Right cardiac atrium (tissue), 5 donors: ENCODE data around the gene RBM5. TPM values are rescaled to one million over a fixed set of nuclear protein-coding genes. Genes with fewer than 3 reads are reported as not detected.
A peak's percentile ranks its signal among the peaks of the same experiment; 100 is the strongest.

Source experiments
- ATAC-seq, 2 donors: fragments of 200-7000 bp; cut with Tn5 transposase; one replicate each; pipeline versions ENCODE4 v1.8.0 to v1.9.1; 2020; ENCODE audit warnings: moderate library complexity in 2 of 2, mild to moderate bottlenecking in 1 of 2
- DNase-seq, 3 donors: peaks; one replicate each; pipeline ENCODE4 v3.0.0-alpha.2; 2020
- H3K27ac ChIP-seq: one replicate; pipeline ENCODE4 v1.5.1; 2013; ENCODE audit warnings: mild to moderate bottlenecking, low read length, control low read depth, moderate library complexity
- H3K27me3 ChIP-seq: one replicate; pipeline ENCODE4 v1.6.1; 2013; ENCODE audit not compliant: control insufficient read depth, insufficient read depth
- H3K4me1 ChIP-seq: one replicate; pipeline ENCODE4 v1.6.1; 2013; ENCODE audit warnings: low read length; ENCODE audit not compliant: control insufficient read depth, insufficient read depth
- H3K4me3 ChIP-seq: one replicate; pipeline ENCODE4 v1.5.1; 2013; ENCODE audit warnings: low read length, control low read depth
- H3K9me3 ChIP-seq: one replicate; pipeline ENCODE4 v1.6.1; 2013; ENCODE audit warnings: low read length; ENCODE audit not compliant: control insufficient read depth
- WGBS: extraction: QIAGEN DNeasy Blood & Tissue Kit; methylation state at CpG from one replicate; pipeline ENCODE4 v1.1.7; 2013; 5-methylcytosine and 5-hydroxymethylcytosine counted together
- intact Hi-C, 4 donors: fragments of 100-400 bp; cut with DNase I; formaldehyde crosslinking; loops; one replicate each; pipeline versions ENCODE4 v1.11.0 to v1.14.0; 2022 to 2023
- polyA plus RNA-seq: library from polyadenylated mRNA; stranded (reverse); fragments of 200-250 nt; gene quantifications from one replicate; pipeline ENCODE4 v1.2.3, GENCODE V29; 2013
- total RNA-seq, 4 donors: library from RNA; stranded (reverse); fragmentation: NEBNext Ultra II Directional; extraction: Animal tissue kit (Norgen Biotek cat#: 25700); gene quantifications; one replicate each; pipeline ENCODE4 v1.2.1, GENCODE V29; 2021
- donor health status: healthy with polysubstance abuse.
- donor health status: DM: no; HTN: yes; CAD: no.
- donor health status: DM: no; HTN: no; CAD: no.
- donor health status: DM: no; HTN: yes; CAD: no; lungs with severe emphysema.
- donor health status: DM: yes; HTN: yes; CAD: no.

RBM5 gene
- total and polyA plus RNA-seq, 5 donors = 54.9 to 83.8 (median 73.7) TPM

DNA sequence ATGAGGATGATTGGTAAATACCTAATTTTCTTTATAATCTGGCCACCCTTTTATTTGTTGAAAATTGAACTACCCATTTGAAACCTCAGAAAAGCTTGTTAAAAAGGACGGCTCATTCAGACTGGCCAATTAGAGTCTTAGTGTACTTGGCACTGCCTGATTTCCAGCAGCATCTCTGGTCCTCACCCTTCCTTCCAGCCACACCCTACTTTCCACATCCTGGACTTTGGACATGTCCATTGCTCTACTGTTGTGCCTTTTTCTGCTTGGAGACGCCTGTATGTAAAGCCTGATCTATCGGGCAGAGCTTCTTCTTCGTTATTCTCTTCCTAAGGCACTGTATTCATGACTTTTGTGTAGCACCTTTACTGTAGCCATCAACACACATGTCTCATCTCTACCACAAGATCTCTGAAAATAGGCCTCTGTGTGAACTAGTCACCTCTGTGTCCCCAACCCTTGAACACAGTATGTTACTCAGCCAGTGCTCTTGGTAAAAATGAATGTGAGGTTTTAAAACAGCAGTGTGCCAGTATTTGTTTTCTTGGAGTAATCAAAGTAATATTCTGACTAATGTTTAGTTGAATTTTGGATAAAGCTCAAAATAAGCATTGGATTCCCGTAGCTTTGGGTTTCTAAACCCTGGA lies 6.8 kb downstream of the RBM5 start:
- no peaks in the 10 kb centered on the region for H3K27me3 ChIP-seq
- H3K27ac ChIP-seq = no peak overlapping the region
- DNase-seq (no peak), ATAC-seq (peak in 1 of 2 donors; percentile 72)
- intact Hi-C loops = no loop called here
- no peaks in the 10 kb centered on the region for H3K9me3 ChIP-seq
- H3K4me1 ChIP-seq = peaks cover 6% of the 10 kb centered on the region
- H3K4me3 ChIP-seq = no peak overlapping the region
- WGBS = 86% methylated on average over 5 of the region's 5 CpGs

DNA sequence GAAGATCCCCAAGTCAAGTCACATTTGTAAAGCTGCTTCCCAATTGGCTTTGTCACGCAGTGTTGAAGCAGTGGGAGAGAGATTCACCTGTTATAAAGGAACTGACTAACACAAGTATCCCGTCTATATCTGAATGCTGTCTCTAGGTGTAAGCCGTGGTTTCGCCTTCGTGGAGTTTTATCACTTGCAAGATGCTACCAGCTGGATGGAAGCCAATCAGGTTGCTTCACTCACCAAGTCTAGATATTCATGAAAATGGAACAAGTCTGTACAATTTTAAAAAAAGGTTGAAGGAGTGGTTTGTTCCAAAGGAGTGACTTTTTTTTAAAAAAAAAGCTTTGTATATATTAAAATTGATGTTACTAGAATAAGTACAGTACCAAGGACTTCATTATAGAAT lies 11.7 kb downstream of the RBM5 start:
- intact Hi-C loops = no loop called here
- Histone ChIP-seq H3K27me3 (no peaks in the 10 kb centered on the region), H3K4me1 (peaks cover 2% of the 10 kb centered on the region), H3K27ac (no peak overlapping the region), H3K4me3 (no peak overlapping the region), H3K9me3 (no peaks in the 10 kb centered on the region)
- 72% methylated on average over 5 of the region's 5 CpGs for WGBS
- ATAC-seq = no peak
- DNase-seq = no peak

DNA sequence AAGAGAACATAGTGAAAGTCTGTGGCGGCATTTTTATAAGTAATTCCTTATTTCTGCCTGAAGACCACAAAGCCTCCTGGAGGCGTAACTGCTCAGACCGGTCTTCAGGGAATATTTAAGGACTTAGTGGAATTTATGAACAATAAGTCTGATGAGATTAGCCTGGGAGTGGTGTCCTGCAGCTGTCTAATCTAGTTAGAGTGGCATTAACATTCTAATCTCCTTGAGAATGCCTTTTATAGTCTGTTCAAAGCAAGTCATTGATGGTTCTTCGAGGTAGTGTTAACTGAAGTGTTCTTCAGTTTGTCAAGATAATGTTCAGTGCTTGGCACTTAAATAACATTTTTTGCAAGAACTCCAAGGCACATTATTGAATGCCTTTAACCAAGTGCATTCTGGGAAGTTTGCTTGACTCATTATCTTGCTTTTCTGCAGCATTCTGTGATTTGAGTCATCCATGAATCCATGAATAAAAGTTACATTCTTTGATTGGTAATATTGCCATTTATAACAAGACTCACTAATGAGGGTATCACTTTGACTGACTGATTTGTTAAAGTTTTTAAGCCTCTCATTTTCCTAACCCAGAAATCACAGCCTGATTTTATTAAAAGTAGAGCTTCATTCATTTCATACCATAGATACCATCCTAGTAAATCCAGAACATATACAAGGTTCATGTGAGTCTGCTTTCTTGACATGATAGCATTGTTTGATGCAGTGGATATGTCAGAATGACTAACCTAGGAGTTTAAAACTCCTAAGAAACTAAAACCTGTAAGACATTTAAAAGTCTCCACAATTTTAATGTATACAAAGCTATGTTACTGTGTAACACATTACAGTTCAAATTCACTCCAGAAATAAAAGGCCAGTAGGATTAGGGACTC lies 12.5 kb downstream of the RBM5 start:
- H3K4me3 ChIP-seq = no peak overlapping the region
- intact Hi-C loops = no loop called here
- H3K27me3 ChIP-seq = no peaks in the 10 kb centered on the region
- ATAC-seq = peak; percentile 59 to 72
- 49% methylated on average over 4 of the region's 4 CpGs for WGBS
- no peak overlapping the region for H3K27ac ChIP-seq
- no peaks in the 10 kb centered on the region for H3K9me3 ChIP-seq
- H3K4me1 ChIP-seq = peaks cover 2% of the 10 kb centered on the region
- DNase-seq = no peak

DNA sequence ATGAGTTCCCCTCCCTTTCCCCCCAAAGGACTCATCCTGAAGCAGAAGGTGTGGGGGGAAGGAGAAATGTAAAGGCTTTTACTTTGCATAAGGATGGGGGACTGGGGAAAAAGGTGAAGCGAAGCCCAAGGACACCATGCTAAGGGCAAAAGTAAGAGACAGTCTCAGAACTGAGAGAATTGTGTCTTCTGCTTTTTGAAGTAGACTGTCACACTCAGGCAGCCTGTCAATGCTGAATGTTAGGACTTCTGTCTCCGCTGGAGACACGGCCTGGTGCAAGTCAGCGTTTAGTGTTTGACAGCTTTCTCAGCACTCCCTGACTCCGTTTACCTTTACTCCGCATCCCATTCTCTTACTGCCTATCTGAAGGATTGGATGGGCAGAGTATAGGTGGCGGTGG lies 13.8 kb downstream of the RBM5 start:
- no peak overlapping the region for H3K4me3 ChIP-seq
- intact Hi-C loops = no loop called here
- 92% methylated on average over 7 of the region's 7 CpGs for WGBS
- peaks cover 2% of the 10 kb centered on the region for H3K4me1 ChIP-seq
- H3K9me3 ChIP-seq = no peaks in the 10 kb centered on the region
- H3K27ac ChIP-seq = no peak overlapping the region
- H3K27me3 ChIP-seq = no peaks in the 10 kb centered on the region
- no peak for DNase-seq
- no peak for ATAC-seq

DNA sequence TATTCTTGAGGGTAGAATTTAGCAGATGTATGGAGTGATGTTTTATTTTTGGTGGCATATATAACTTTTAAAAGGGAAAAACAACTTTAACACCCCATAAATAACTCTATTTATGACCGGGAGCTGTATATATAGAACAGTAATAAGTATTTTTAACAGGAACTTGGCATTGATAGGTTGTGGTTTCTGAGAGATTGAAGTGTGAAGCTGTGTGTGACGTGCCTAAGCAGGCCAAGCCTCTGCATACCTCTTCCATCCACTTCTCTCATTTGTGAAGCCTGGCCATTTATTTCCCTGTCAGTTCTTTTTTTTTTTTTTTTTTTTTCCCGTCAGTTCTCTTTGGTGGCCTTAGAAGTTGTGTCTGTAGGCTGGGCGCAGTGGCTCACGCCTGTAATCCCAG lies 23.0 kb downstream of the RBM5 start:
- DNase-seq (no peak), ATAC-seq (peak; percentile 43 to 60)
- Histone ChIP-seq H3K4me1 (no peaks in the 10 kb centered on the region), H3K9me3 (no peaks in the 10 kb centered on the region), H3K27me3 (no peaks in the 10 kb centered on the region), H3K4me3 (no peak overlapping the region), H3K27ac (peak overlapping the region; percentile 30)
- intact Hi-C loops = no loop called here
- WGBS = 72% methylated on average over 5 of the region's 5 CpGs

DNA sequence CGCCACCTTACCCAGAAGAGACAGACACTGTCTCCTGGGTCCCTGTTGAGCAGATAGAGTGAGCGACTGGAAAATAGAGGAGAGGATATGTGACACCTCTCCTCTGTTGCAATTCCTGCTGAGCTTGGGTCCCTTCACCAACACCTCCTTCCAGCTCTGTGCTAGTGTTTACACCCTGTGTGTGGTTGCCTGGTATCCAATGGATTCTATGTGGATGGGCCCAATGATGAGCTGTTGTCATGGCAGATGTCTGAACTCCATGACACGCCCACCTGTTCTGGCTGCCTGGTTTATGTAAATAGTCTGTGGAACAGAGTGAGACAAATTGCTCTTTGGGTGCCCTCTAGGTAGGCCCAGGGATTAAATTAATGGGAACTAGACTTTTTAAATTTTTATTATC lies 23.7 kb downstream of the RBM5 start:
- H3K9me3 ChIP-seq = no peaks in the 10 kb centered on the region
- ATAC-seq (peak; percentile 85 to 93), DNase-seq (peak in 1 of 3 donors; percentile 72)
- H3K27me3 ChIP-seq = no peaks in the 10 kb centered on the region
- whole genome bisulfite sequencing = 79% methylated on average over 3 of the region's 3 CpGs
- intact Hi-C loops = no loop called here
- peak overlapping the region; percentile 51 for H3K27ac ChIP-seq
- no peaks in the 10 kb centered on the region for H3K4me1 ChIP-seq
- no peak overlapping the region for H3K4me3 ChIP-seq

DNA sequence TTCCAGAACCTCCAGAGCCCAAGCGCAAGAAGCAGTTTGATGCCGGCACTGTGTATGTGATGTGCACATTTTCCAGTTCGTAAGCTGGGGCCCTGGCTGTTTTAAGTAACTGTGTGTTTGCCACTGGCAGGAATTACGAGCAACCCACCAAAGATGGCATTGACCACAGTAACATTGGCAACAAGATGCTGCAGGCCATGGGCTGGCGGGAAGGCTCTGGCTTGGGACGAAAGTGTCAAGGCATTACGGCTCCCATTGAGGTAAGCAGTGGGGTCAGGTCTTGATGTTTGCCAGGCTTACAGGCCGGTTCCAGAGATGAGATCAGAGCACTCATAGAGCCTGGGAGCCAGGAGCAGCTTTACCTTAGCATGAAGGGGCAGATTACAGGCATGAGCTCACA lies 28.4 kb downstream of the RBM5 start:
- ATAC-seq = no peak
- intact Hi-C loops = no loop called here
- Histone ChIP-seq H3K4me3 (no peak overlapping the region), H3K4me1 (no peaks in the 10 kb centered on the region), H3K27me3 (no peaks in the 10 kb centered on the region), H3K27ac (no peak overlapping the region), H3K9me3 (no peaks in the 10 kb centered on the region)
- 91% methylated on average over 8 of the region's 8 CpGs for WGBS
- no peak for DNase-seq

DNA sequence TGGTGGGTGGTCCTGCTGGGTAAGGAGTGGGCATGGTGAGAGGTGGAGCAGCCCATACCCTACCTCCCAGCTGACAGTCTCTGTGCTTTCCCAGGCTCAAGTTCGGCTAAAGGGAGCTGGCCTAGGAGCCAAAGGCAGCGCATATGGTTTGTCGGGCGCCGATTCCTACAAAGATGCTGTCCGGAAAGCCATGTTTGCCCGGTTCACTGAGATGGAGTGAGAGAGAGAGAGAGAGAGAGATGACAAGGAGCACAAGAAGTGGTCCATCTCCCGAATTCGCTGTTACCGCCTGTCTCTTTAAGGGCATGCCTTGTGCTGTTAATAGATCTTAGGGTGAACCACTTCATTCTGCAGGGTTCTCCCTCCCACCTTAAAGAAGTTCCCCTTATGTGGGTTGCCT lies 29.5 kb downstream of the RBM5 start:
- H3K4me3 ChIP-seq = no peak overlapping the region
- no peaks in the 10 kb centered on the region for H3K9me3 ChIP-seq
- no peaks in the 10 kb centered on the region for H3K27me3 ChIP-seq
- ATAC-seq (no peak), DNase-seq (no peak)
- no peak overlapping the region for H3K27ac ChIP-seq
- WGBS = 88% methylated on average over 10 of the region's 10 CpGs
- intact Hi-C loops = no loop called here
- H3K4me1 ChIP-seq = no peaks in the 10 kb centered on the region

DNA sequence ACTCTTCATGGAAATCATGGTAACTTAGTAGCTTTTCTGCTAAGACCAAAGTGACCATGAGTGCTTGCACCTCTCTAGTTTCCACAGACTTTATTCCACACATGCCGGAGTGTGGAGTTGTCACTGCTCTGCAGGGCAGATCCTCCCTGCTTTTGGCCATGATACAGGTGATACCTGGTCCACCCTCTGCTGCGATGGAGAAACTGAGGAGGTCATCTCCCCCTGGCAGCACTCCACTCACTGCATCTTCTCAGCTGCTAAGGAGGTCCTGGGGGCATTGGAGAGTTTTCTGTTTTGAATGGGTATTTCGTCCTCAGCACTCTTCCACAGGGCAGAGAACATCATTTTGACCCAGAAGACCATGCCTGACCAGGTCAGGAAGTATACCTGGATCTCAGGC lies 31.1 kb downstream of the RBM5 start:
- intact Hi-C loops = loop anchor here in 3 of 4 donors (2.0 to 10.0 kb wide), 3 partner anchors 68 to 155 kb away; partner anchors contain the start of gene LSMEM2 (in 2 of the 3)
- Histone ChIP-seq H3K4me3 (no peak overlapping the region), H3K27ac (no peak overlapping the region), H3K27me3 (no peaks in the 10 kb centered on the region), H3K4me1 (no peaks in the 10 kb centered on the region), H3K9me3 (no peaks in the 10 kb centered on the region)
- ATAC-seq (no peak), DNase-seq (no peak)
- WGBS = 81% methylated on average over 3 of the region's 3 CpGs

DNA sequence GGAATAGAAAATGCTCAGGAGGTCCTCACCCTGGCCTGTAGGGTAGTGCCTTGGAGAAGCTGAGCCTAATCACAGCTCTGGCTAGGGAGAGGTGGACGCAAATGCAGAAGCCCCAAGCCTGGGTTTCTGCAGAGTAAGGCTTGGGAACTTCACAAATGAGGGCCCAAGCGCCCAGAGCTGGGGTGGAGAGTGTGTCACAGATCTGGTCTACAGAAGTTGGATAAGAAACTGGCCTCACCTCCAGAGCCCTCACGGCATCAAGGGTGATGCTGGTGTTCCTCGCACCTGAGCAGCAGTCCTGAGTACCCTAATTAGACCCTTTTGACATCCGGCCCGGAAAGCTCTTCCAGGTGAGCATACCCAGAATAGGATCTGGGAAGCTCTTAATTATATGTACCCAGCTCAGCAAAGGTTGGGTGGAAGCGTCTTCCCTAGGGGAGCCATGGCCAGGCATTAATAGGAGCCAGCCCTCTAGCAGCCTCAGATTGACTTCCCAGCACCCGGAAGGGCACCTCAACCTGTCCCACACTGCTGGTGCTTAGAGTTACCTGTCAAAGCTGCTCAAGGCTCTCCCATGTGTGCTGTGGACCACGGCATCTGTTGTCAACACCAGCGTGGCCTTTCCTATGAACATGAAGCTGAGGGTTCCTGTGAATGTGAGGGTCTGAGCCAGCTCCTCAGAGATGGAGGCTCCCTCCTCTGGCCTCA lies 31.8 kb downstream of the RBM5 start:
- intact Hi-C loops = loop anchor here in 3 of 4 donors (2.0 to 10.0 kb wide), 3 partner anchors 67 to 154 kb away; partner anchors contain the start of gene LSMEM2 (in 2 of the 3)
- Histone ChIP-seq H3K27me3 (no peaks in the 10 kb centered on the region), H3K4me1 (no peaks in the 10 kb centered on the region), H3K9me3 (no peaks in the 10 kb centered on the region), H3K27ac (no peak overlapping the region), H3K4me3 (no peak overlapping the region)
- ATAC-seq = peak in 1 of 2 donors; percentile 2
- DNase-seq = no peak
- WGBS = 74% methylated on average over 10 of the region's 10 CpGs
